GM13976 (cell line): ENCODE measurements around the gene ARL6IP1.

Source experiments
- DNase-seq: peaks from one replicate; pipeline ENCODE4 v3.0.0; 2012; ENCODE audit warnings: low spot score
- in situ Hi-C: fragments of 300-500 bp; cut with MboI; formaldehyde crosslinking; loops from one replicate; pipeline ENCODE4 v1.12.0; 2022; ENCODE audit warnings: low sequenced_read_pairs, mixed read lengths, inconsistent platforms; ENCODE audit not compliant: unreplicated experiment
- TF ChIP-seq, protein P1 (sequence below): IDR thresholded peaks from 2 replicates; pipeline ENCODE4 v1.5.1; 2012; ENCODE audit warnings: borderline replicate concordance, mild to moderate bottlenecking; ENCODE audit not compliant: insufficient read depth; ENCODE audit errors: extremely low read depth, missing control alignments, control extremely low read depth

Gene ARL6IP1

DNA sequence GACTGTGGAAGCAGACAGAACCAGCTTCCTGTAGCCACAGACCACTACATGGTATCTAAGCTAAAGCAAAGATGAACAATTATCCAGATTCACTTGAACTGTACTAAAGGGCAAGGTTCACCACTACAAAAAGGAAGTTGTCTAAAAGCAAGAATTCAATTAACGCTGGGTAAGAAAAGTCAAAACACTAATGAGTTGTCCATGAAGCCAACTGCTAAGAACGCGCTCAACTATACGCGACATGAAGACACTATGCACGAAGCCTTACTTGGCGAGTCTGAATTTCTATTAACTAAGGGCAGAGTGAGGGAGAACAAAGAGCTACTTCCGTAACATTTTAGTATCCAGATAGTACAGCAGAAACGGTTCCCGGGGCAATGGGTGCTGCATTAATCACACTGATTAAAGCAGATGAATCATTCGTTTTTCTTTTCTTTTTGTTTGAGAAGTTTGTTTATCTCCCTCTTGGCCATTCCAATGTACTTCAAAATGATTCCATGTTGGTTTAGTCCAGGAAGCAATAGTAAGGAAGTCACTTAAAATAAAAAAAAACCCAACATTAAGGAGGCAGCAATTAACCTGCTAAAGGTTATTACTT, 8.4 kb downstream of the ARL6IP1 start:
- in situ Hi-C loops, result no loop called here
- TF ChIP-seq, protein P1, sequence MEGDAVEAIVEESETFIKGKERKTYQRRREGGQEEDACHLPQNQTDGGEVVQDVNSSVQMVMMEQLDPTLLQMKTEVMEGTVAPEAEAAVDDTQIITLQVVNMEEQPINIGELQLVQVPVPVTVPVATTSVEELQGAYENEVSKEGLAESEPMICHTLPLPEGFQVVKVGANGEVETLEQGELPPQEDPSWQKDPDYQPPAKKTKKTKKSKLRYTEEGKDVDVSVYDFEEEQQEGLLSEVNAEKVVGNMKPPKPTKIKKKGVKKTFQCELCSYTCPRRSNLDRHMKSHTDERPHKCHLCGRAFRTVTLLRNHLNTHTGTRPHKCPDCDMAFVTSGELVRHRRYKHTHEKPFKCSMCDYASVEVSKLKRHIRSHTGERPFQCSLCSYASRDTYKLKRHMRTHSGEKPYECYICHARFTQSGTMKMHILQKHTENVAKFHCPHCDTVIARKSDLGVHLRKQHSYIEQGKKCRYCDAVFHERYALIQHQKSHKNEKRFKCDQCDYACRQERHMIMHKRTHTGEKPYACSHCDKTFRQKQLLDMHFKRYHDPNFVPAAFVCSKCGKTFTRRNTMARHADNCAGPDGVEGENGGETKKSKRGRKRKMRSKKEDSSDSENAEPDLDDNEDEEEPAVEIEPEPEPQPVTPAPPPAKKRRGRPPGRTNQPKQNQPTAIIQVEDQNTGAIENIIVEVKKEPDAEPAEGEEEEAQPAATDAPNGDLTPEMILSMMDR, result no peak
- DNase-seq, result no peak

DNA sequence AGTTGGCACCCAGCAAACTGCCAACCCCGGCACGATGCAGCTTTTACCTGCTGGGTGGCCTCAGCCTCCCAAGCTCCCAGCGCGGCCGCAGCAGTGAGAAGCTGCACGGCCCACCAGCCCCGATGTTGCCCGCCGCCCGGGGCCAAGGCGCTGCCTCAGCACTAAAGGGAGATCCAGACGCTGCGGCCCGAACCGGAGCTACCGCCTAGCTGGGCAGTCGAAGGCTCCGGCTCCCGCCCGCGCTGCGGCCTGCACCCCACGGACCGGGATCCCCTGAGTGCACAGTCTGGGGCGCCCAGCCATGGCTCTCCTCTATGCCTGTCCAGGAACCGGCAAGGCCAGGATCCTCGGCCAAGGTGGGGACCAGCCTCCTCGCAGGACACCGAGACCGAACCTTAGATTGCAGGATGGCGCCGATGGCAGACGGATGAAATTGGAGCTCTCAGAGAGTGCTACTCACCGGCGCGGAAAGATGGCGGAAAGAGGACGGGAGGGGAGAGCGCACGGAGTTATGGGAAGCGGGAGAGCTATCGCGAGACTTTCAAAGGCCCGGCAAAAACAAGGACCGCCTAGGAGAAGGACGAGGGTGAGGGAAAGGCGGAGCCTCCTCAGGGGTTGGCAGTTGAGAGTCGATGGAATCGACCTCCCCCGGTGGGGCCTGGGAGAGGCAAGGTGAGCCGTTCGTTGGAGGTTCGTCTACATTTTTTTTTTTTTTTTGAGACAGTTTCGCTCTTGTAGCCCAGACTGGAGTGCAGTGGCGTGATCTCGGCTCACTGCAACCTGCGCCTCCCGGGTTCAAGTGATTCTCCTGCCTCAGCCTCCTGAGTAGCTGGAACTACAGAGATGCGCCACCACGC, 11.3 kb downstream of the ARL6IP1 start, which contains the start of gene RPS15A:
RPS15A (minus strand) TSS at position 485 of the 857 bp plus-strand sequence. CDS start 1,221 bp downstream, outside the sequence.
- in situ Hi-C loops, result no loop called here
- TF ChIP-seq, protein P1, result no peak
- DNase-seq, result peak; percentile 97

DNA sequence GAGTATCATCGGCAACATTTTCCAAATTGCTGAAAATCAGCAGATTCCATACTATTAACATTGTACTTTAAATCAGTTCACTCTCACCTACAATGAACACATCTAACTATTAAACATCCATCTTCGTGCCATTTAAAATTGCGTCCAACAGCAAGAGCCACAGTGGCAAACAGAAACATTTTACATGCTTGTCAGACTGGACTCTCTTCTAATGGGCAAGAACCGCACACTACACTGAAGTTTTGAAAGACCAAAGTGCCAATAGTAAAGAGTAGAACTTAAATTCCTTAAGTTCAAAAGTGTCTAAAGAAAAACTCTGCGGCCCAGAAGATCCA, 11.9 kb downstream of the ARL6IP1 start:
- in situ Hi-C loops, result no loop called here
- DNase-seq, result no peak
- TF ChIP-seq, protein P1, result no peak

DNA sequence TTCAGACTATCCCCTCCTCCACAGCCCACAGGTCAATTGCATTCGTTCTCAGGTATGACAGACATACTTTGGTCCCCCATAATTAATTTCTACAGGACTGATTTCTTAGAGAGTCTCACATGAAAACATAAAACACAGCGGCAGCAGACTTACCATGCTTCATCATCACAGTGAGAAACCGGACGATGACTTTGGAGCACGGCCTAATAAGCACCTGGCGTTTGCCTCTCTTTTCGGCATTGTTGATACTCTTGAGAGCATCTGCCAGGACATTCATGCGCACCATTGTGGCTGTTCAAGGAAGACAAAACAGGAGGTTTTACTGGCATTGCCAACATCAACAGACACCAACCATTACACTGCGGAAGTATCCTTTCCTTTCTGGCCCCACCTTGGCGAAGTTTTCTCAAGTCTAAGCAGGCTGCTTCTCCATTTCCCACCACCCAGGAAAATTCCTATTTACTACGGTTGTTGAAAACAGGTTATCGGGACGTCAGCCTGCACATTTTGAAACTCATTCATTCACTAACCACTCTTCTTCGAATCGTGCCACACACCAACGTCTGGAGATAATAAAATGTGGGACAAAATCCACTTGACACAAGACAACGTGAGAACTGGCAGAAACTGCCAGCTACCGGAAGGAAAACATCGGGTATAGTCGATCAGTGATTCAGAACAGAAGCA, 12.4 kb downstream of the ARL6IP1 start:
- TF ChIP-seq, protein P1, result no peak
- in situ Hi-C loops, result no loop called here
- DNase-seq, result no peak

DNA sequence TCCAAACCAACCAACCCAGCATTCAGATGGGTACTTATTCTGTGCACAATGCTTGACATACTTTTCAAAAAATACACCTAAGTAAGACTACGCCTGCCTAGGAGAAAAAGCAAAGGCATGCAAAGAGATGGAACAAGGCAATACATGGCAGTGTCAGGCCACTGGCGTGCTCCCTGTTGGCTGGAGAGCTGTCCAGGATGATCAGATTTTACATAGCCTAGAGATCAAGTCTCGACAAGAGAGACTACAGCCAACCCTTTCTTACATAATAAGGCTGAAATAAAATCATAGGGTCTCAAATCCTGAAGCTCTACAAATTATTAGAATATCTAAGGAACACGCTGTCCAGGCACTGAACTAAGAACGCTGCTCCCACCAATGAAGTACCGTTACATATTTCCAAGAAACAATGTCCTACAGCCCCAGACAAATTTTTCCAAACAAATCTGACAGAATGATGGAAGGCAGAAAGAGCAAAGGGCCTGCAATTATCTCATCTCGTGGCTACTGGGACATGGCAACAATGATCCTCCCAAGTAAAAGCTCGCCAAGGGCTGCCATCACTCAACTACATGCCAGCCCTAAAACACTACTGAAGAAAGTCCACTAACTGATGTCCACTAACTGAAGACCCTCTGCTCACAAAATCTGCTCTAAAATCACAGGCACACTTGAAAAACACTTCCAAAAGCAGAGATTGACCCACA, 16.3 kb downstream of the ARL6IP1 start:
- no peak for DNase-seq
- in situ Hi-C loops, result no loop called here

More for the DNA sequence above, 16.3 kb downstream of the ARL6IP1 start:
- TF ChIP-seq, protein P1, result no peak
